HL-60 (cell line): Measurements from ENCODE around the gene DNM3.

Experiments
- DNase-seq, 2 experiments: peaks; one replicate each; pipeline ENCODE4 v3.0.0-alpha.2; 2010 to 2020; ENCODE audit warnings: low read depth in 1 of 2, low spot score in 1 of 2
- H3K27ac ChIP-seq: fragments of 250-450 bp; sonication (Bioruptor Pico); replicated peaks from 2 replicates; pipeline ENCODE4 v1.5.1; 2020; ENCODE audit warnings: mild to moderate bottlenecking, moderate library complexity
- H3K27me3 ChIP-seq: fragments of 250-450 bp; sonication (Bioruptor Pico); 2 replicates; pipeline ENCODE4 v1.5.1; 2021; ENCODE audit warnings: mild to moderate bottlenecking, moderate library complexity; ENCODE audit not compliant: insufficient read depth, poor library complexity, severe bottlenecking
- H3K4me3 ChIP-seq: replicated peaks from 2 replicates; pipeline ENCODE4 v1.5.1; 2011; ENCODE audit warnings: mild to moderate bottlenecking, control low read depth, low read length; ENCODE audit not compliant: insufficient read depth
- CTCF ChIP-seq: IDR thresholded peaks from one replicate; pipeline ENCODE4 v1.5.1; 2011; ENCODE audit warnings: low read length, control low read depth, inconsistent platforms; ENCODE audit not compliant: insufficient read depth
- GABPA ChIP-seq: IDR thresholded peaks from 2 replicates; pipeline ENCODE4 v1.6.1; 2012; ENCODE audit warnings: low read depth
- POLR2AphosphoS5 ChIP-seq: IDR thresholded peaks from 2 replicates; pipeline ENCODE4 v1.6.1; 2012; ENCODE audit warnings: low read depth
- REST ChIP-seq: IDR thresholded peaks from 2 replicates; pipeline ENCODE4 v1.6.1; 2012; ENCODE audit warnings: low read depth; ENCODE audit not compliant: insufficient replicate concordance
- SPI1 ChIP-seq: IDR thresholded peaks from 2 replicates; pipeline ENCODE4 v1.6.1; 2012; ENCODE audit warnings: low read depth, mild to moderate bottlenecking, borderline replicate concordance

The DNM3 gene

GRCh38 chr1:171988243-171988885, 147.1 kb downstream of the DNM3 start:
- no peak for DNase-seq
- no peaks in the 10 kb centered on the region for H3K27me3 ChIP-seq
- H3K27ac ChIP-seq = no peak overlapping the region
- TF ChIP-seq REST (no peak), SPI1 (no peak), GABPA (no peak), CTCF (no peak)
- H3K4me3 ChIP-seq = no peak overlapping the region

GRCh38 chr1:171990371-171990770, 149.1 kb downstream of the DNM3 start:
- H3K27ac ChIP-seq = no peak overlapping the region
- DNase-seq = no peak
- no peak for TF ChIP-seq GABPA
- TF ChIP-seq SPI1 = no peak
- no peak for TF ChIP-seq CTCF
- TF ChIP-seq REST = no peak
- TF ChIP-seq POLR2AphosphoS5 = no peak

GRCh38 chr1:171994293-171994692, 153.0 kb downstream of the DNM3 start:
- no peak for DNase-seq
- Histone ChIP-seq H3K27ac (no peak overlapping the region), H3K4me3 (no peak overlapping the region), H3K27me3 (no peaks in the 10 kb centered on the region)
- TF ChIP-seq REST (no peak), SPI1 (no peak), POLR2AphosphoS5 (no peak), CTCF (no peak), GABPA (no peak)

More at GRCh38 chr1:171990371-171990770, 149.1 kb downstream of the DNM3 start:
- Histone ChIP-seq H3K4me3 (no peak overlapping the region), H3K27me3 (no peaks in the 10 kb centered on the region)
